Progenitor cell of endocrine pancreas (in vitro differentiated cells): Measurements from ENCODE around the gene GRIP1. TPM values are rescaled to one million over a fixed set of nuclear protein-coding genes. Genes with fewer than 3 reads are reported as not detected.

Source experiments
- DNase-seq: peaks from one replicate; pipeline ENCODE4 v3.0.0; 2021; ENCODE audit warnings: low spot score; ENCODE audit not compliant: unreplicated experiment
- H3K27ac Mint-ChIP-seq: 2 replicates; pipeline ENCODE4 v1.8.0; 2021; ENCODE audit warnings: mild to moderate bottlenecking, moderate library complexity, mixed read lengths
- H3K27me3 Mint-ChIP-seq: 2 replicates; pipeline ENCODE4 v1.8.0; 2021; ENCODE audit warnings: mixed read lengths
- H3K36me3 Mint-ChIP-seq: 2 replicates; pipeline ENCODE4 v1.8.0; 2022; ENCODE audit warnings: mixed read lengths; ENCODE audit not compliant: insufficient read depth
- H3K4me1 Mint-ChIP-seq: 2 replicates; pipeline ENCODE4 v1.8.0; 2021; ENCODE audit warnings: low read depth, mixed read lengths
- H3K4me3 Mint-ChIP-seq: 2 replicates; pipeline ENCODE4 v1.8.0; 2021; ENCODE audit warnings: low read depth, mild to moderate bottlenecking, moderate library complexity, mixed read lengths
- H3K9me3 Mint-ChIP-seq: 2 replicates; pipeline ENCODE4 v1.8.0; 2021; ENCODE audit warnings: low read depth, mixed read lengths
- total RNA-seq: library from RNA; stranded (reverse); gene quantifications from 2 replicates; pipeline ENCODE4 v1.2.1, GENCODE V29; 2021
- TF ChIP-seq, protein P1 (sequence below): fragments of 200-600 bp; sonication (generic); IDR thresholded peaks from one replicate; pipeline ENCODE4 v1.5.0; 2021; ENCODE audit warnings: antibody characterized with exemption, mild to moderate bottlenecking; ENCODE audit not compliant: unreplicated experiment

GRIP1 gene
- total RNA-seq, 1 donor from 2014 or later = 41.3 TPM

- no peak for DNase-seq
- no peak overlapping the region for H3K27ac Mint-ChIP-seq
- H3K9me3 Mint-ChIP-seq = no peaks in the 10 kb centered on the region
- peaks cover 5% of the 10 kb centered on the region for H3K4me1 Mint-ChIP-seq
- no peaks in the 10 kb centered on the region for H3K27me3 Mint-ChIP-seq
- H3K36me3 Mint-ChIP-seq = no peaks in the 10 kb centered on the region
- TF ChIP-seq, protein P1, sequence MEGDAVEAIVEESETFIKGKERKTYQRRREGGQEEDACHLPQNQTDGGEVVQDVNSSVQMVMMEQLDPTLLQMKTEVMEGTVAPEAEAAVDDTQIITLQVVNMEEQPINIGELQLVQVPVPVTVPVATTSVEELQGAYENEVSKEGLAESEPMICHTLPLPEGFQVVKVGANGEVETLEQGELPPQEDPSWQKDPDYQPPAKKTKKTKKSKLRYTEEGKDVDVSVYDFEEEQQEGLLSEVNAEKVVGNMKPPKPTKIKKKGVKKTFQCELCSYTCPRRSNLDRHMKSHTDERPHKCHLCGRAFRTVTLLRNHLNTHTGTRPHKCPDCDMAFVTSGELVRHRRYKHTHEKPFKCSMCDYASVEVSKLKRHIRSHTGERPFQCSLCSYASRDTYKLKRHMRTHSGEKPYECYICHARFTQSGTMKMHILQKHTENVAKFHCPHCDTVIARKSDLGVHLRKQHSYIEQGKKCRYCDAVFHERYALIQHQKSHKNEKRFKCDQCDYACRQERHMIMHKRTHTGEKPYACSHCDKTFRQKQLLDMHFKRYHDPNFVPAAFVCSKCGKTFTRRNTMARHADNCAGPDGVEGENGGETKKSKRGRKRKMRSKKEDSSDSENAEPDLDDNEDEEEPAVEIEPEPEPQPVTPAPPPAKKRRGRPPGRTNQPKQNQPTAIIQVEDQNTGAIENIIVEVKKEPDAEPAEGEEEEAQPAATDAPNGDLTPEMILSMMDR = no peak
- no peak overlapping the region for H3K4me3 Mint-ChIP-seq
Measured at GRCh38 chr12:66602483-66603143, 76.3 kb downstream of the GRIP1 start.

DNA sequence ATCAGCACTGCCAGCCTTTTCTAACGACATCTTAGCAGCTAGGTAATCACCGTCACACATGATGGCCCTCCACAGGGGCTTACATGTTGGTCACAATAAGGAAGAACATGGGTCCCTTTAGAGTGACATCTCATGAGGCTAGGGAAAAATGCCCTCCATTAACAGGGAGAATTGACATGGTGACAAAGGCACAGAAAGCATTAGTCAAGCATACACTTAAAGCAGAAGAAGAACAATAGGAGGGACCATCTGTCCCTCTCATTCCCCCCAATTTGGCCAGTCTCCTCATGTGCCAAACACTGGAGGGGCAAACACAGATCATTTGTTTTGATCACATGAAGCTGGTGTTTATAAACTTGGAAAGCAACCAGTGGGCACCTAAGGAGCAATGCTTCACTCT lies 78.0 kb downstream of the GRIP1 start:
- DNase-seq = no peak
- H3K36me3 Mint-ChIP-seq = no peaks in the 10 kb centered on the region
- peaks cover 5% of the 10 kb centered on the region for H3K4me1 Mint-ChIP-seq
- H3K27ac Mint-ChIP-seq = no peak overlapping the region
- TF ChIP-seq, protein P1 = no peak
- H3K9me3 Mint-ChIP-seq = no peaks in the 10 kb centered on the region
- H3K4me3 Mint-ChIP-seq = no peak overlapping the region
- H3K27me3 Mint-ChIP-seq = no peaks in the 10 kb centered on the region

DNA sequence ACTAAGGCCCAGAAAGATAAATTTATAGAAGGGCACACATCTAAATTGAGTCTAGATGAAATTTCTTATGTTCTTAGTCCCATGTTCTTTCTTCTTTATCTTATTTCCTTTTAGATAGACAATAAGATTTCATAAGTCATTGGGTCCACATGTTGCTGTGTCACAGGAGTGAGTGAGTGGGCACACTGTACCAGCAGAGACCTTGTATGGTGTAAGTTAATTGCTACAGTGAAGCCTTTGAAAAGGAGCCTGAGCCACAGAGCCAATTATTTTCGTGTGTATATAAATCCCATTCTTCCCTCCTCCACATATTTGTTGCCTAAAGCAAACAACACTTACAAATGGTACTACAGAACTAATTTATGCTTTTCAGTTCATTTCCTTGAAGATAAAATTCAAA lies 79.1 kb downstream of the GRIP1 start:
- peaks cover 5% of the 10 kb centered on the region for H3K4me1 Mint-ChIP-seq
- H3K27me3 Mint-ChIP-seq = no peaks in the 10 kb centered on the region
- H3K4me3 Mint-ChIP-seq = no peak overlapping the region

GRCh38 chr12:66598608-66599007 lies 80.3 kb downstream of the GRIP1 start:
- Mint-ChIP-seq H3K27ac (no peak overlapping the region), H3K36me3 (no peaks in the 10 kb centered on the region), H3K9me3 (no peaks in the 10 kb centered on the region), H3K4me1 (peaks cover 5% of the 10 kb centered on the region), H3K4me3 (no peak overlapping the region), H3K27me3 (no peaks in the 10 kb centered on the region)
- DNase-seq = no peak
- TF ChIP-seq, protein P1 = no peak

More for the DNA sequence above, 79.1 kb downstream of the GRIP1 start:
- Mint-ChIP-seq H3K9me3 (no peaks in the 10 kb centered on the region), H3K27ac (no peak overlapping the region), H3K36me3 (no peaks in the 10 kb centered on the region)
- TF ChIP-seq, protein P1 = no peak
- DNase-seq = no peak

- no peaks in the 10 kb centered on the region for H3K36me3 Mint-ChIP-seq
- no peak overlapping the region for H3K27ac Mint-ChIP-seq
- no peak overlapping the region for H3K4me3 Mint-ChIP-seq
- H3K4me1 Mint-ChIP-seq = peaks cover 5% of the 10 kb centered on the region
- no peaks in the 10 kb centered on the region for H3K27me3 Mint-ChIP-seq
- no peak for DNase-seq
- TF ChIP-seq, protein P1 = no peak
- H3K9me3 Mint-ChIP-seq = no peaks in the 10 kb centered on the region
Measured at GRCh38 chr12:66598079-66598478, 80.8 kb downstream of the GRIP1 start.
